Amniotic epithelial cell (primary cell): ENCODE measurements around the gene MGAT1.
A peak's percentile ranks its signal among the peaks of the same experiment; 100 is the strongest.

Experiments used
- DNase-seq: peaks from one replicate; pipeline ENCODE4 v3.0.0-alpha.2; 2010; ENCODE audit warnings: low read depth

MGAT1 gene

DNA sequence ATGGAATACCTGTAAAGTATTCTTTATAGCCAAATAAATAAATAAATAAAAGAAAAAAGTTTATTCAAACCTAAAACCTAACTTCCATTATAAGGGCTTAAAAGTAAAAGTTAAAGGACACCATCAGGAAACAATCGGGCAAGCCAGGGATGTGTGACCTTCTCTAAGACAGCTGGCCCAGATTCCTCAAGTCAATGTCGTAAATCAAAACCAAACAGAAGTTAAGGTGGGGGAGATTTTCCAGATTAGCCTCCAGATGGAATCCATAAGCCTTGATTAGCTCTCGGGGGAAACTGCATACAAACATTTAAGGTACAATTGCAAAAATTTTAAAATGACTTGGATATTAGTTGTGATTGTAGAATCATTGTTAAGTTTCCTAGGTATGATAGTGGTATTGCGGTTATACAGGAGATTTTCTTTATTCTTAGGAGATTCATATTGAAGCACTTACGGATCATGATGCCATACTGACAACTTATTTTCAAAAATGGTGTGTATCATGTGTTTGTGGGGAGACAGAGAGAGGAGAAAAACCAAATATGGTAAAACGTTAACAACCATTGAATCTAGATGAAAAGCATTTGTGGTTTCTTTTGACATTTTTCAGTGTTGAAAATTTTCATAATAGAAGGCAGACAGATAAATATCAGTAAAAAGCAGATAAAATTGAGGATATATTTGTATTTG lies 21.5 kb upstream of the MGAT1 start:
- no peak for DNase-seq

DNA sequence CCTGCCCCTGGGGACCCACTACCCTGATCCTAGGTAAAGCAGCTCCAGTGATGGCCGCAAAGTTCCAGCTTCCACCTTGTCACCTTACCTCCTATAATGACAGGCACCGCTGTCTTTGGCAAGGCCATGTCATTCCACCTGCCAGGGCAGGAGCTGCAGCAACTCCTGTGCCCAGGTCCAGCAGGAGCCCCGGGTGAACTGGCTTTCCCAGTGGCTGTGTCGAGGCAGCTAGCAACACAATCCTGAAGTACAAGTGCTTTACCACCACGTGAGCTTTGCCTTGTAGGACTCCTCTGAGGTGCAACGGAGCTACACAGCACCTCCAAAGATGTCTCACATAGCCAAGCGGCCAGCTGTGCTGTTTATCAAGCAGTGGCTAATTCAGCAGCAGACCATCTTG lies 20.7 kb upstream of the MGAT1 start:
- no peak for DNase-seq

DNA sequence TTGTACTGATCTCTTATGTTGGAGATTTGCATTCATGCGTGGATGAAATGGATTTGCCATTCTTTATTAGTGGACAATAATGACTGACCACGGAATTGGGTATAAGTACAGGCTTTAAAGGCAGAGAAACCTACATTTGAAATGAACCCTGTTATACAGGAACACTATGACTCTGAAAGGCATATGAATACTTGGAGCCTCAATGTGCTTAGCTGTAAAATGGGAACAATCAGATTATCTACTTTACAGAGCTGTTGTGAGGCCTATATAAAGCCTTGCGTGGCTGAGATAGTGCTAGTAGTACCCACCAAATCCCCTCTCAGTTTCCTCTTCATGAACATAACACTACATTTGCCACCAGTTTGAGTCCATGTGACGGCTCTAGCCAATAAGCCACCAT lies 18.9 kb upstream of the MGAT1 start:
- no peak for DNase-seq

DNA sequence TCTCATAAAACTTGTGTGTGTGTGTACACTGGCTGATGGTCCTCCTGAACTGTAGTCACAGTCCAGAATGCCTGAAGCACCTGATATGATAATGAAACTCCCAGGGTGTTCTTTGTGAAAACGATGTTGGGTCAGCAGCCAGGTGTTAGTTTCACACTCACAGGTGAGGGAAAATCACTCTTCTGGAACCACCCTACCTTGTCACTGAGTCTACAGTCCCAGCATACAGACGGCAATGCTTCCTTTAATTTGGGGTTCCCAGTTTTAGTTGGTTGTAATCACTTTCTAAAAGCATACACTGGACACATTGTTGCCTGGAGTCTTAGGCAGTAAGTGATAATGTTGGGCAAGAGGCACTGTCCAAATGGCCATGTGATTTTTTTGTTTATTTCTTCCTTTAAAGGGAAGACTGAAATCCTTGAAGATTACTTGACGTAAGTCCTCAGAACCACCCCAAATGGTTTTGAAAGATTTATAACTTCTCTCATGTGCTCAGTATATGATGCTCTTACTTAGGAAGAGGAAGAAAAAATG lies 18.2 kb upstream of the MGAT1 start:
- DNase-seq, result peak; percentile 96

DNA sequence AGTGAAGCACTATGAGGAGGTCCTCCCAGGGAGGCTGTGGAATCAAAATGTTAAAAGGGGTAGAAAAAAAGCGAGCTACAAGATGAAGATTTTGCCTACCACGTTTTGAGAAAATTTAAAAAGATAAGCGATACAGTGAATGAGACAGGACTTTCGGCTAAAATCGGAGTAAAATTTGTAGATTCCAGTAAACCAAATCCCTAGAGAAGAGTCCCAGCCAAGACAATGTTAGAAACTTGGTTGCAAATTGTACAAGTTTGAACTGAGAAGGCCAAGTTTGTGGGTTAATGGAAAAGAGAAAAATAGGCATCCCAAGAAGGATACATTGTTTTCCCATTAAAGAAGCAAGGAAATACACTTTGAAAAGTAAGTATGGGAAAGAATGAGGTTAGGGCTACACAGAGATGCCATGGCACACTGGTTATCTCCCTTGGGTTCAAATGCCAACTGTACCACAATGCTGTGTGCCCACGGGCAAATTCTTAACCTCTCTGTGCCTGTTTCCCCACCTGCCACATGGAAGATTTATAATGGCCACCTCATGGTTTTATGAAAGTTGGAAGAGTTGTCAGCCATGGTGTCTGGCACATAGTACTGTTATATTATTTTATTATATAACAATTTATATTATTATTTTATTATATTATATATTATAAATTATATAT lies 16.2 kb upstream of the MGAT1 start:
- DNase-seq, result no peak

DNA sequence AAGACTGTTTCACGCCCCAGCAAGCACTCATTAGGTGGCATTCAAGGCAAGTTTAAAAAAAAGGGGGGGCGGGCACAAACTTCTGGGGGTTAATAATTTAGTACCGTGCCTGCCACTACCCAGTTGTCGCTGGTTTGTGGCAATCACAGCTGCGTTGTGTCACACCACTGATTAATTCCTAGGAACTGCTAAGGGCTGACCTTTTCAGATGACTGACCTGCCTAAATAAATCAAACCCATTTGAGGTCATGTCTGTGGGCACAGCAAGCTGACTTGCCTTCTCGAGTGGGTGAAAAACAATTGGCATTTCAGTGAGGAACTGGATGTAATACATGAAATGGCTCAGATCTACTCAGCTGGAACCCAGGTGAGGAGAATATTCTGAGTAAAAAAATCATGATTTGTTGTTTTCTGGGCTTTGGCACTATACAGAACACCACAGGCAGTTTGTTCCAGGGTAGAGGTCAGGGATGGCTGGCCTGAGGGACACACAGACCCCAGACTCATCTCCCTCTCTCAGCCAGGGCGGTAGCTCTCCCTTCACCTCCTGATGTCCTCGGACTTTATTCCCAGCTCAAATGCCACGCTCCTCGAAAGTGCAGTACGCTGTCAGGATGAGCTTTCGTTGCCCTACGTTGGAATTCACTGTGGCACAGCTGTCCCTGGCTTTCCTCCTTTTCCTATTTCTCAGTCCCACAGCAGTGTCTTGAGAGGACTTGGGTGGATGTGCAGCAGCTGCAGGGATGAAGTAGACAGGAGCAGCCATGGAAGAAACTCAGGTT lies 15.5 kb upstream of the MGAT1 start:
- no peak for DNase-seq

DNA sequence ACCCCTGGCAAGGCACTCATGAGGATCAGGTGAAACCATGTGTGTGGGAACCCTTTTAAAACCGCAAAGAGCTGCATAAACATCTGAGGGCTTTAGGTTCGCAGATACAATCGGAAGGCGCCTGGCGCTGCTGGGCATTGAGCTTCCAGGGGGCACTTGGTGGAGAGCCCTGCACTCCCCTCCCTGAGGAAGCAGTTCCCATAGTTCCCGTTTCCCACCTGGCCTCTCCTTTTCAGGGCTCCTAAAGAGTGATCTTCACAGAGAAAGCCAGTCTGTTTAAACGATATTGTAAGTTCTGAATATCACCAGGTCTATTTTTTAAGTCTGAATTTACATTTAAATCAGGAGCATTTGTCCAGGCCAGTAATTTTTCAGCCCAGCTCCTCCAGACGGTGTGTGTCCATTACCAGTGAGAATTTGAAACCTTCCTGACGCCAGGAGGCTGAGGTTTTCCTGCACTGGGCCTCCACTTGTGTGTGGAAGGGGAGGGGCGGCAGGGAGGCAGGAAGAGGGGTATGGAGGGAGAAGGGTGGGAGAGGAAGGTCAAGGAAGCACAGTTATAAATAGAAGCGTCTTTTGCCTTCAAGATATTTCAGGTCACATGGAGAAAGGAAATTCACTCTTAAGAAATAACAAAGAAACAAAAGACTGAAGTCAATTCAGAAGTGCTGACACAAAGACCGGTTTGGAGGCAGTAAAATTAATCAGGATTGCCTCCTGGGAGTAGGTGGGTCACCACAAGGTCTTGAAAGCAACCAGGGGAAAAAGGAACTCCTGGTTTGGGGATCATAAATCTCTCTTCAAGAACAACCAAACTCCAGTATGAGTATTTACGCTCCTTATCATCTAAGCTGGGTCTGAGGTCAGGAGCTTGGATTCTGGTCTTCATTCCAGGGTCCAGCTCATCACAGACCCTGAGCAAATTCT lies 14.3 kb upstream of the MGAT1 start:
- DNase-seq, result peak; percentile 95

DNA sequence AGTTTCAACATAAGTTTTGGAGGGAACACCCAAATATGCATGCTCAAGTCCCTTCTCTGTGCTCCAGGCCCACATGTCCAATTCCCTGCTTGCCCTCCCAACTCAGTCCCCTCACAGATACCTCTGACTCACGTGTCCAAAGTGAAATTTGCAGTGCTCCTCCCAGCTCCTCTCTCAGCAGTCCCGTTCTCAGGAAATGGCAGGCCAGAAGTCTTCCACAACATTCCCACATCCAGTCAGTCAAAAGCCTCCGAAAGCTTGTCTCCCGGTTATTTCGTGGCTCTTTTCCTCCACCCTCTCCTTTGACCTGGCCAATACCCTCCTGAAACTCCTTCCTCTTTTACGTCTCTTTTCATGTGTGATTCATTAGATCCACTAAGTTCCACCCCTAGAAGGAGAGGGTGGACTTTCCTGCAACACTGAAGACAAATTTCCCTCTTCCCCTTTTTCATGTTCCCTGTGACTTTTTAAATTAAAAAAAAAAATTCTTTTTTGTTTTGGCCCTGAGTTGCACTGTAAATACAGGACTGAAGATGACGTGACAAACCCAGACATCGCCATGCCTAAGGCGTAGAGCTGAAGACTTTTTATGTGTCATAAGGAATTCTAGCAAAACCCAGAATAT lies 12.8 kb upstream of the MGAT1 start:
- no peak for DNase-seq

DNA sequence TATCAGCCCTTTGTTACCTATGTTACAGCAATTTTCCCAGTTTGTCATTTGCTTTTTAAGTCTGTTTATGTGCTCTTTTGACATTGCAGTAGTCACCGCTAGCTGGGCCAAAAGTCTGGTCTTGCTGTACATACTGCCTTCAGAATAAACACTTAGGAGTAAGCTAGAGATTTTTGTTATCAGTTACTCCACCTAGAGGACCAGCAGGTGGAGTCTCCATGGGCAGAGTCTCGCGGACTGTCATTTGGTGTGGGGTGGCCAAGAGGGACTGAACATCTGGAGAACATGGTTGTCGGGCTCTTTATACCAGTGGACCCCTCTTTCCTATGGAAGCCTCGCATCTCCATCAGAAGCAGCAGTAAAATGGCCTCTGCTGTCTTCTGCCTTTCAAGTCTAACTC lies 10.8 kb upstream of the MGAT1 start:
- no peak for DNase-seq

DNA sequence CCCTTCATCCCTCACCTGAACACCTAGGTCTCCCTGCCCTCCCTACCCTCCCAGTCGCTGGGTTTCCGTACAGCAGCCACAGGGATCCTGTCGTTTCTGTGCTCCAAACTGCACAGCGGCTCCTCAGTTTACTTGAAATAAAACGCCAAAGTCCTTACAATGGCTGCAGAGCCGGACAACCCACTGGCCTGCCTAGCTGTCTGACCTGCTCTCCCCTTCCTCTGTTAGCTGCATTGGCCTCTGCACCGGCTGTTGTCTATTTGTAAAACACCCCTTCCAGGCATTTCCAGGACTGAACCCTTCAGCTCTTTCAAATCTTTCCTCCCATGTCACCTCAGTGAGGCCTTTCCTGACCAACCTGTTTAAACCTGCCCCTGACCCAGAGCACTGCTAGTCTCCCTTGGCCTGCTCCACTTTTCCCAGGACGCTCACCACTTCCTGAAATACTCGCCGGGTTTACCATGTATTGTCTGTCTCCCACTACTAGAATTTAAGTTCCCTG lies 9.1 kb upstream of the MGAT1 start:
- DNase-seq, result no peak

DNA sequence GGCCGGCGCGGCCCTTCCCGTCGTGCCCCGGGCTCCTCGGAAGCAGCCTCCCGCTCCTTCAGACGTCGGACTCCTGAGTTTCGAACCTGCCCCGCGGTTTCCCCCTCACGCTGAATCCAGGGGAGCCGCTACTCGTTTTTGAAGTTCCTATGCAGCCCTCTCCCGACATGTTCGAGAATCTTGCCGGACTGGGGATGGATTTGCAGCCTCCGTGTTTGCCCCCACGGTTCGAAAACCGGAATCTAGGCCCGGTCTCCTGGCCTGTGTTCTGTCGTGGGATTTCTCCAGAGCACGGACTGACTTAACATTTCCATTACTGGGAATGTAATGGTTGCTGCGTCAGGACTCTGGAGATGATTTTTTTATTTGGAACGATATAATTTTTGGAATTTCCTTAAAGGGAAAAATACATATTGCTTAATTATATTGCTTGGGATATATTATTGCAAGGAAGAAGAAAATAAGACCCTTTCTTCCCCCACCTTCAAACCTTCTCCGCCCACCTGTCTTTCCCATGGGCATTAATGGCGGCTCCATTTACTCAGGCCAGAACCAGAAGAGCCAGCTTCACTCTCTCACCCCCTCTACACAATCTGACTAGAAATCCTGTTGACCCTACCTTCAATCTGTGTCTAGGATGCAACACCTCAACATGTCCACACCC lies 8.5 kb upstream of the MGAT1 start:
- DNase-seq, result peak; percentile 45

DNA sequence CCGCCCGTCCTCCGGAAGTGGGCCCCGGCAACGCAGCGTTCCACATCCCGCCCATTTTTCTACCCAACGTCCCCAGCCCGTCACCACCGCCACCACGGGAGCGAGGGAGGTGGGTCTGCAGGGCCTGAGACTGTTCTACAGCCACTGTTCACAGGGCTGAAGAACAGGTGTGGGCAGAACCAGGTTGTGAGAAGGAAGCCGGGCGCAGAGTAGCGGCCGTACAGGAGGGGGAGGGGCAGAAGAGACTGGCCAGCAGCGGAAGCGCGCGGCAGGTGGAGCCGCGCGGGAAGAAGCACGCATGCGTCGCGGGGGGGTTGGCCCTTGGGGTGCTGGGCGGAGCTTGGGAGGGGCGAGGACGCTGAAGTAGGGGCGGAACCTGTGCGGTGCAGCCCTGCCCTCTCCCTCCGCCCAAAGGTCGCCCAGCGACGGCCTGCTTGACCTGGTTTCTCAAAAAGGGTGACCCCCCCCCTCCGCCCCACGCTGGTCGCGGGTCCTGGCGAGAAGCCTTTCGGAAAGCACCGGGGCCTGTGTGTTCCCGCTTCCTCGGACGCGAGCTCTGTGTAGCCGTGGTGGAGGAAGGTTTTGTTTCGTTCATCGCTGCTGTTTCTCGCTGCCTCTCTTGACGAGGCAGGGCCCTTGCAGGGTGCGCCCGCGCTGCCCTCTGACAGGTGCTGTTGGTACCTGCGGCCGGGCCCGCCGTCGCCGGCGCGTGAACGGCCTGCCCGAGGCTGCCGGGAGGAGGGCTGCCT lies 7.8 kb upstream of the MGAT1 start:
- peak; percentile 92 for DNase-seq

DNA sequence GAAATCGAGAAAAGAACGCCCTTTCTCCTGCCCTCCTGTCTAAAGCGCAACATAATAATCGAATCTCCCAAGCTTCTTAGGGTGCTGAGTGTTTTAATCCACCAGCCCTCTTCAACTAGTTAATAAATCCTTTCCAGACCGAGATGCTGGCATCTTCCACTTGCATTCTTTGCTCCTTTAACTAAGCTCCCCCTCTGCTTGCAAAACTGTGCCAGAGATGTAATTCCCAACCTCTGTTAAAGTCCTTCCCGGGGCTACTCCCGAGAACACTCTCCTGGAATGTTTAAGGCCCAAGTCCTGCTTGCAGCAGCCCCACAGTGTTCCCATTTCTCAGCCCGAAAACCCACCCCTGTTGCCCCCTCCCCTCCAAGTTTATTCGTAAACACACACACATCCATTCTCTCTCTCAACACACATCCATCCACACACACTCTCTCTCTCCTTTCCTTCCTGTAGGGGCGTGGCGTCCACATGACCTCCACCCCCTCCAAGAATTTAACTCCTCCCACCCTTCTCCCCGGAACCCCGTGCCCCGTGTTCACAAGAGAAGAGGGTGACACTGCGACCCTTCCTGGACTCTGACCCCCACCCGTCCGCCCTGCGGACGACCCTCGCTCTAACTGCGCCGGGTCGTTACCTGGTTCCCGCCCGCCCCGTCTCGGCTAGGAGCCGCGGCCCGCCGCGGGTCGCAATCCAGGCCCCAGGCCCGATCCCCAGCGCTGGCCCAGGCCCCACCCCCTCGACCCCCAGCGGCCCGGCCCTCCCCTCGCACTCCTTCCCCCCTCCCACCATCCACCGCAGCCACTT lies 7.0 kb upstream of the MGAT1 start:
- DNase-seq, result peak; percentile 92

DNA sequence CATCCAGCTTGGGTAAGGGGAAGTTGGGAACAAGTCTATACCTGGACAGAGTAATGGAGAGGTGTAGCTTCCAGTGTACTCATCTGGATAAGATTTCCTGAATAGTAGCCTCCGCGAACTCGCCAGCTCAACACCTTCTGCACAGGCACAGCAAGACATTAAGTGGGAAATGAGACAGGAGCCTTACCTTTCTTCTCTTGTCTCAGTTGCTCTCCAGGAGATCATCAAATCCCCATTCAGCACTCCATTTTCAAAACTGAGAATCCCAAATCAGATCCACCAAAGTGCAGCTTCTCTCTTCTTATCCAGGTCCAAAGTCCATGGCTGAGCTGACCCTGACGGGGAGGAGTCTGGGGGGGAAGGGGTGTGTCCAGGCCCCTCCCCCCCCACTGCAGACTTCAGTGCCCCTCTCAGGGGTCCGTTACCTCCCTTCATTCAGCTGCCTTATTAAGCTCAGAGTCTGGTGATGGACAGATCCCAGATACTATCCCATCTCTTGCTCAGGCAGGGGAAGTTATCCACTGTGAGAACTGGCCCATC lies 5.9 kb upstream of the MGAT1 start:
- no peak for DNase-seq

DNA sequence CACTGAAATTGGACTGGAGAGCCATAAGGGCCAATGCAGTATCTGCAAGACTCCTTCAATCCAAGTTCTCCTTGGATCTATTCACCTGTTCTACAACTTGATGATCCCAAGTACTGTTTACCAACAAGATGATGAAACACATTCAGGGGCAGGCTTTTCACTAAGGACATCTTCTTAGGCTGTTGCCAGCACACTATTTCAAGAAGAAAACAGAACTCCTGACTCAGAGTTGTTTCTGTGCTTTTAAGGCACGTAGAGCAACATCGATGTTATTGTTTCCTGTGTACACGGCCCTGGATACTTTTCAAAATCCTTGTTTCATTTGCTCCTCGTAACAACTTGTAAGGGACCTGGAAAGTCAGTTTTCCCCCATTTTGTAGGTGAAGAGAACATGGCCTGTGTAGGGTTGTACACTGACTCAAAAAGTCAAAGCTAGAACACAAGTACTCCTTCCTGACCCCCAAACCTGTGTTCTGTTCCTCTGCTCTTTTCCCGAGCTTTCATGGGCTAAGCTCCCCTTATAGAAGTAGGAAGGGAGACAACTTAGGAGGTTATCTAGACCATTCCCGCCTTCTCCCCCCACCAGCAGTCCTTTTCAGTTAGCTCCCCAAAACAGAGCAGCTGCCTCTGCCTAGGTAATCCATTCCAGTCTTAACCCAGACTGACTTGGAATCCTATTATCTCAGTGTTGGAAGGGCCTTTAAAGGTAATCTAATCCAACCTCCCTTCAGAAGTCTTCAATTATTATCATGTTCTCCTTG lies 5.2 kb upstream of the MGAT1 start:
- DNase-seq, result peak; percentile 74

DNA sequence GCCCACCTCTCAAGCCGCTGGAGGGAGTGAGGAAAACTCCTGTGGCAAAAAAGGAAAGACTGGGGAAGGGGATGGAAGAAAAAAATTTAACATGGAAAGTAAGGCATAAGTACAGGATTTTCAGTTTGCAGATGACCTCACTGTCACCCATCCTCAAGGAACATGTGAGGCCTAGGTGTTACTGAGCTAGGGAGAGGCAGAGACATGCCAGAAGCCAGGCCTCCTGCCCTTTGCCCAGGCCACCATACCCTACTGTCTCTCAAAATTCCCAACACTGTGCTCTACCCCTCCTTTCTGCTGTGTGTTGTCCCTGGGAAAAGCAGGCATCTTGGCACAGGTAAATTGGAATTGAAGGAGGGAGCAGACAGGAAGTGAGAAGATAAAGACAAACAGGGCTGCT lies 4.4 kb upstream of the MGAT1 start:
- no peak for DNase-seq

DNA sequence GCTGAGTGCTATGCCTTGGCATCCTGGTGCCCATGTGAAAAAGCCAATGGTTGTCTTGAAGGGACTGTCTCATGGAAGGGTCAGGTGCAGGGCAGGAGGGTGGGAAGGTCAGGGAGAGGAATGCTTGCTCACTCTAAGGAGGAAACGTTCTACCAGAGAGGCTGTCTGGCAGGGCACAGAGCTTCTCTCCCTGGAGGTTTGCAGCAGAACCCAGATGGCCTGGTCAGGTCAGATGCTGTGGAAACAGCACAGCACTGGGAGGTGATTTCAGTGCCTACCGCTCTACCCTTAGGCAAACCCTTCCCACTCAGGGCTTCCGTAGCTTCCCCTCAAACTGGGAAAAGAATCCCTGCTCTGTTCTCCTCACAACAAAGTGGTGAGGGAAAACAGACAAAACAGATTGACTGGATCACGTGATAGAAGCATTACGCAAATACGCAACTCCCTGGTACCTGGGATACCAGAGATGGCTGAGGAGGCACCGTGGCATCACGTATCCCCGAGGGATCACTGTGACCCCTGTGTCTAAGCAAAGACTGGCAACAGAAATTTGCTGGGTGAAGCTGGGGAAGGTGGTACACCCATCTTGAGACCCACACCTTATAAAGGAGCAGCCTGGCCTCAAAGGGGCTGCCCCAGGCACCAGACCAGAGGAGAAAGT lies 3.9 kb upstream of the MGAT1 start:
- peak; percentile 50 for DNase-seq
